HepG2 (cell line): Measurements from ENCODE around the gene TADA2A. TPM values are rescaled to one million over a fixed set of nuclear protein-coding genes. Genes with fewer than 3 reads are reported as not detected.

Experiments used
- ATAC-seq: fragments of 200-7000 bp; cut with Tn5 transposase; 3 replicates; pipeline ENCODE4 v1.9.1; 2020; ENCODE audit warnings: mild to moderate bottlenecking, moderate library complexity
- BruUV-seq: library from RNA; stranded (reverse); fragments of 400-500 nt; replicated peaks from 2 replicates; lab custom pipeline; 2021; lab: Mats Ljungman, UMichigan
- CTCF ChIA-PET: fragments of 300-600 bp; formaldehyde crosslinking; extraction: SDS; loops from one replicate; lab custom pipeline; 2021; ENCODE audit warnings: low total read pairs, inconsistent platforms, low intra/inter-chr PET ratio; lab: Yijun Ruan, JAX
- POLR2A ChIA-PET: fragments of 350-600 bp; sonication (Branson Sonifier 250); formaldehyde crosslinking; loops from one replicate; lab custom pipeline; 2020; ENCODE audit warnings: antibody characterized with exemption, inconsistent platforms; lab: Yijun Ruan, JAX
- DNase-seq: peaks from one replicate; pipeline ENCODE4 v3.0.0-alpha.2; 2015; ENCODE audit warnings: low spot score
- FAIRE-seq: peaks from 3 replicates; lab custom pipeline; 2011; peaks lifted over from hg19 to GRCh38; lab: Jason Lieb, UNC
- H2AFZ ChIP-seq: one replicate; pipeline ENCODE4 v1.6.1; 2011; ENCODE audit warnings: low read length, inconsistent platforms
- H3K27ac ChIP-seq: fragments of 300-600 bp; 3 replicates; pipeline ENCODE4 v1.8.0; 2011; ENCODE audit warnings: mixed run types, mild to moderate bottlenecking, mixed read lengths, low read length, inconsistent platforms; ENCODE audit not compliant: insufficient read depth; ENCODE audit errors: extremely low read length
- H3K27me3 ChIP-seq, 2 experiments: fragments of 200-600 bp in 1 of 2; 2 replicates in 1 of 2; 3 replicates in 1 of 2; pipeline versions ENCODE4 v1.6.0 to v1.8.0; 2011; ENCODE audit warnings: low read length in 2 of 2, mild to moderate bottlenecking in 2 of 2, moderate library complexity in 2 of 2, inconsistent platforms in 1 of 2; ENCODE audit not compliant: insufficient read depth in 2 of 2, control insufficient read depth in 1 of 2
- H3K36me3 ChIP-seq, 2 experiments: fragments of 200-600 bp in 1 of 2; replicated peaks in 1 of 2; 2 replicates in 1 of 2; 3 replicates in 1 of 2; pipeline versions ENCODE4 v1.5.1 to v1.8.0; 2011; ENCODE audit warnings: low read length in 2 of 2, inconsistent platforms in 1 of 2; ENCODE audit not compliant: insufficient read depth in 2 of 2, control insufficient read depth in 1 of 2
- H3K4me1 ChIP-seq: 2 replicates; pipeline ENCODE4 v1.5.1; 2012; ENCODE audit warnings: low read length, inconsistent platforms; ENCODE audit not compliant: insufficient read depth
- H3K4me2 ChIP-seq: 2 replicates; pipeline ENCODE4 v1.6.0; 2011; ENCODE audit warnings: low read depth, low read length, inconsistent platforms
- H3K4me3 ChIP-seq, 3 experiments: fragments of 200-600 bp in 1 of 3; sonication (generic), shearing (Covaris generic) in 1 of 3; replicated peaks in 1 of 3; 2 replicates each; pipeline ENCODE4 v1.5.1; 2011 to 2016; ENCODE audit warnings: low read length in 3 of 3, inconsistent platforms in 2 of 3, low read depth in 2 of 3, mild to moderate bottlenecking in 2 of 3, control low read depth in 1 of 3, mixed read lengths in 1 of 3; ENCODE audit not compliant: insufficient read depth in 1 of 3
- H3K79me2 ChIP-seq: one replicate; pipeline ENCODE4 v1.6.1; 2011; ENCODE audit warnings: low read length, inconsistent platforms; ENCODE audit not compliant: insufficient read depth
- H3K9ac ChIP-seq: 2 replicates; pipeline ENCODE4 v1.6.0; 2011; ENCODE audit warnings: mild to moderate bottlenecking, low read depth, low read length, inconsistent platforms; ENCODE audit not compliant: insufficient read depth
- H3K9me3 ChIP-seq: 2 replicates; pipeline ENCODE4 v1.5.1; 2012; ENCODE audit warnings: mild to moderate bottlenecking, low read length
- H4K20me1 ChIP-seq: 2 replicates; pipeline ENCODE4 v1.6.0; 2011; ENCODE audit warnings: inconsistent platforms, mild to moderate bottlenecking, low read length, moderate library complexity; ENCODE audit not compliant: insufficient read depth
- CEBPB ChIP-seq: IDR thresholded peaks from 2 replicates; pipeline ENCODE4 v1.6.1; 2011; ENCODE audit warnings: low read depth, low read length, improper control_type of control experiment, borderline replicate concordance
- CEBPG ChIP-seq: IDR thresholded peaks from 2 replicates; pipeline ENCODE4 v1.6.1; 2016
- HNF1A ChIP-seq, 2 experiments: sonication (generic) in 1 of 2; formaldehyde crosslinking in 1 of 2; IDR thresholded peaks; 2 replicates each; pipeline versions ENCODE4 v1.4.0 to v1.6.1; 2016 to 2020; ENCODE audit warnings: borderline replicate concordance in 1 of 2, low read depth in 1 of 2, mild to moderate bottlenecking in 1 of 2, missing genetic modification reagents in 1 of 2
- WGBS: methylation state at CpG from one replicate; pipeline ENCODE4 v1.1.6; 2017; ENCODE audit warnings: low lambda C conversion rate; 5-methylcytosine and 5-hydroxymethylcytosine counted together
- in situ Hi-C: cut with HindIII; loops from 2 replicates; pipeline ENCODE4 v1.10.0; 2017; ENCODE audit warnings: low pct_unique_long_range_greater_than_20kb; ENCODE audit not compliant: extremely low pct_ligation_motif_present
- intact Hi-C: fragments of 100-400 bp; cut with micrococcal nuclease; formaldehyde crosslinking; loops from one replicate; pipeline ENCODE4 v1.10.0; 2022; ENCODE audit not compliant: unreplicated experiment
- polyA plus RNA-seq, 8 experiments: library from polyadenylated mRNA; depleted of rRNA in 3 of 8; stranded (reverse) in 7 of 8; unstranded in 1 of 8; fragments of >200 nt; fragmentation: Illumina TruSeq in 4 of 8; extraction: Trizol in 4 of 8; gene quantifications; 2 replicates each; pipeline versions ENCODE4 v1.2.1 to v1.2.3, GENCODE V29; 2011 to 2016; ENCODE audit warnings: low read depth in 4 of 8, missing spikeins in 1 of 8, mixed read lengths in 1 of 8; ENCODE audit not compliant: insufficient read depth in 1 of 8
- total RNA-seq, 5 experiments: library from RNA; depleted of rRNA; stranded (reverse); fragments of >200 nt; fragmentation: Illumina TruSeq; extraction: Trizol; gene quantifications; 2 replicates each; pipeline ENCODE4 v1.2.3, GENCODE V29; 2016; ENCODE audit warnings: low read depth in 1 of 5
- TF ChIP-seq, protein P1 (sequence below), 2 experiments: fragments of 450-650 bp in 1 of 2; sonication (generic) in 1 of 2; formaldehyde crosslinking; IDR thresholded peaks; 2 replicates each; pipeline versions ENCODE4 v1.5.0 to v1.8.0; 2020 to 2022; ENCODE audit warnings: mild to moderate bottlenecking in 1 of 2, missing genetic modification reagents in 1 of 2

Gene TADA2A
- total and polyA plus RNA-seq, 2 of the 13 experiments (the other 11 are each of a cell fraction or from before 2014, with no cell fraction given) = 8.0 to 14.0 TPM

DNA sequence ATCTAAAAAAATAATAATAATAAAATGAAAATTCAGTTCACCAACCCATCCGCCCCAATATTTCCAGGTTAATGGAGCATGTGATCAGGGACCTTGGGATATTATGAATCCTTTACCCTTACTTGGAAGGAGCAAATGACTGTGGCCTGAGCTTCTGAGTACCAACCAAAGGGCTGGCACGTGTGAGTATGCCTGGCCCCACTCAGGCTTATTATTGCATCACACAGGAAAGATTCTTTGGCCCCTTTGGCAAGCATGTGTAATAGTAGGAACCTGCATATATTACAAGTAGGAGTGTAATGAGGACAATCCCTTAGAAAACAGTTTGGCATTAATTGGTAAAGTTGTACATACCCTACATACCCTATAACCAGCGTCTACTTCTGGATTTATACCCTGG, 38.1 kb upstream of the TADA2A start:
- Histone ChIP-seq H2AFZ (no peak overlapping the region), H3K4me3 (no peak overlapping the region), H3K79me2 (no peaks in the 10 kb centered on the region), H3K9me3 (no peaks in the 10 kb centered on the region), H3K27me3 (no peaks in the 10 kb centered on the region; a peak in 1 of 5 replicates), H4K20me1 (no peaks in the 10 kb centered on the region), H3K27ac (no peak overlapping the region), H3K36me3 (no peaks in the 10 kb centered on the region), H3K4me1 (peaks cover 5% of the 10 kb centered on the region), H3K4me2 (no peak overlapping the region), H3K9ac (no peak overlapping the region)
- BruUV-seq = no TSS peak
- ChIA-PET CTCF (no interaction called here), POLR2A (no interaction called here)
- TF ChIP-seq HNF1A (IDR thresholded peaks at IDR 0.05; ENCODE audit: low read depth) (no peak), HNF1A (CRISPR knock-in tag; IDR thresholded peaks at IDR 0.05; ENCODE audit: borderline replicate concordance) (no peak), CEBPB (peak; percentile 82; the same call in 1 of the 2 replicates), CEBPG (CRISPR knock-in tag) (peak; percentile 58; the same call in 1 of the 2 replicates)
- TF ChIP-seq, protein P1, sequence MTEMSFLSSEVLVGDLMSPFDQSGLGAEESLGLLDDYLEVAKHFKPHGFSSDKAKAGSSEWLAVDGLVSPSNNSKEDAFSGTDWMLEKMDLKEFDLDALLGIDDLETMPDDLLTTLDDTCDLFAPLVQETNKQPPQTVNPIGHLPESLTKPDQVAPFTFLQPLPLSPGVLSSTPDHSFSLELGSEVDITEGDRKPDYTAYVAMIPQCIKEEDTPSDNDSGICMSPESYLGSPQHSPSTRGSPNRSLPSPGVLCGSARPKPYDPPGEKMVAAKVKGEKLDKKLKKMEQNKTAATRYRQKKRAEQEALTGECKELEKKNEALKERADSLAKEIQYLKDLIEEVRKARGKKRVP (CRISPR knock-in tag; IDR thresholded peaks at IDR 0.05) = peak in 1 of 2 experiments; percentile 35; a peak in 1 of 4 replicates
- in situ Hi-C loops = no loop called here
- no peak for DNase-seq
- intact Hi-C loops = no loop called here
- ATAC-seq = no peak
- no peak for FAIRE-seq
- 88% methylated on average over 3 of the region's 3 CpGs for WGBS
